HG03064 (cell line): Measurements from ENCODE around the gene AQP1.

ENCODE experiments used
- ATAC-seq: cut with Tn5 transposase; IDR thresholded peaks from one replicate; pipeline ENCODE4 v1.9.1; 2021; ENCODE audit warnings: low read depth; ENCODE audit not compliant: unreplicated experiment

AQP1 gene

DNA sequence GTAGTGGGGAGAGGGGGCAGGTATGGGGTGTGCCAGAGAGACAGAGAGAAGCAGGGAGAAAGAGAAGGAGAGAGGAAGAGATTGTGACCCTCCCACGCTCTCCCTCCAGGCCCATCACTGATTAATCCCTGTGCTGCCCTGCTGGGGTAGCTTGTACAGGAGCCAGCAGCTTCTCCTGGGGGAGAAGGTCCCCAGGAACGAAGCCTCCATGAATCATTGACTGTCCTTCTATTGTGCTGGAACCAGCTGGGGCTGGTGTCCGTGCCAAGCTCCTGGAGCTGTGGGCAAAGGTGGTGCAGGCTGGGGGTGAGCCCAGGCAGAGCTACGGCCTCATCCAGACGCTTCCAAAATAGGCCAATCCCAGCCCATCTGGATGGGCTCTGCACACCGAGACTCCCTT lies 20.9 kb downstream of the AQP1 start:
- no peak for ATAC-seq

DNA sequence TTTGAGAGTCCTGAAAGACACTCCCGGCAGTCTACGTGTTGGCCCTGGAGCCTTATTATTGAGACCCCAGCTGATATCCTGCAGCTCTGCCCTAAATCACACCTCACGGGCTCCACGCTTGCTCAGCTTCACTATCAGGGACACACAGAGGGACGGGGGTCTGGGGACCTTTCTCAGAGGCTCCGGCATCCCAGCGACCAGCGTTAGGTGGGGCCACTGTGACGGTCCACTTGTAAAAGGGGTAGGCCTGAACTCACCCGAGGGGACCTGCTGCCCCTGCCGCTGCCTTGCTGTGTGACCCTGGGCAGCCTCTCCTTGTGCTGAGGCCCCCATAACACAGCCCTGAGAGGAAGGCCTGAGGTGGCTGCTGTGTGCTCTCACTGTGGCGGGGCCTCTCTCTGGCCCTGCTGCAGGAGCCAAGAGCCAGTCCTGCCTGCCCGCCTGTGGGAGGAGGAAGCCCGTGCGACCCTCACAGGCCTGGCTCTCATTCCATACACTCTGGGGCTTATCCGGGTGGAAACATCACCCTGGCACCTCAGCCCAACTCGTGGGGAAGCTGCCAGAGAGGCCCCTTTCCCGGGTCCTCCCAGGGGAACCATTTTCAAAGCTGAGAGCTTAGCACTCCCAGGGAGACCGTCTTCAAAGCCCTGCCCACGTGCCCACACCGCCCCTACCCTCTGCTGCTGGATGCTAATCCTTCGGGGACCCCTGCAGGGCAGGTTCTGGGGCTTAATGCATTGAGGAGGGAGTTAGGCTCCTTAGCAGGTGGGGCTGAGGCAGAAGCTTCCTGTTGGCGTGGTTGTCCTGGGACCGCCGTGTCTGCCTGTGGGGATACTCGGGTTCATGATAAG lies 21.7 kb downstream of the AQP1 start:
- no peak for ATAC-seq

DNA sequence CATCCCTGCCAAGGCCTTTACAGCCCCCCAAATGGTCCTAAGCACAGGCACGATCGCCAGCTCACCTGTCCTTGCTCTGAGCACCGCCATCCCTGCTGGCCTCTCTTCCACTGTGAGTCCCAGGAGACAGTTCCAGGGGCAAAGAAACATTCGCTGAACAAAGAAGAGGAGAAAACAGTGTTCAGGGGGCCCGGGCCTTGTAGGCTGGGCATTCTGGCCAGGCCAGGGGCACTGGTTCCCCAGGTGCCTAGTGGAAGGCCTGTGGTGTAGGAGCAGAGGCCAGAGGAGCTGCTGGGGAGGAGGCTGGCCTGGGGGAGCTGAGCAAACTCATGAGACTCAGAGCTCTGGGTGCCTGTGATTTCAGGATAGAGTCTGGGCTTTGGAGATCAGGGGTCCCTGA lies 22.6 kb downstream of the AQP1 start:
- no peak for ATAC-seq

DNA sequence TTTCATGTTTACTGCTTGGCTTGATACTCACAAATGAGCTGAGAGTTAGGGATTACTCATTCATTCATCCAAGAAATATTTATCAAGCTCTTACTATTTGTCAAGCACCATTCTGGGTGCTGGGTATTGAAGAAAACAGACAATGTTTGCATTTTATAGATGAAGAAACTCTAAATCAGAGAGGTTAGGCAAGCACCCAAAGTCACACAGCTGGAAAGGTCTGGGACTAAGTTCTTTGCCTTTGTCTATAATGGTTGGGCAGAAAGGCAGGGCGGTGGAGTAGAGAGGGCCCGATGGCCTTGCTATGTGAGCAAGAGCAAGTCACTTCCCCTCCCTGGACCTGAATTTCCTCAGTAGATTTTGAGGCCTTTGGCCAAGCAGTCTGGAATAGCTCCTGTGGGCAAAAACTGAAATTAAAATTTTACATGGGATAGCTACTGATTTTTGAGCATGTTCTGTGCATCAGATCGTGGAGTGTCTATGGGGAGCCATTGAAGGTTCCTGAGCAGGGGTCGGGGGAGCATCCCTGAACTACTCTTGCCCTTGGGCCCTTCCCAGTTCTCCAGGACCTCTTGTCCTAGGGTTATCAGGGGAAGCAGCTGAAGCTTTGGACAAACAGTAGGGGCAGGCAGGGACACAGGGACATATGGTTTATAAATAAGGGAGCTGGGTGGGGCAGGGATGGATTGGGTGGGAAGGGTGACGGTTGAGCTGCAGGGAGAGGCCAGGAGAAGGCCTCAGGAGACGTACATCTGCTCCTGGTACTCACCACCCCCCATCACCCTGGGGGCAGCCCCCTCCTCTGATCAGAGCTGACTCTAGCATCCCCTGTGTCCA lies 23.3 kb downstream of the AQP1 start:
- ATAC-seq: no peak

DNA sequence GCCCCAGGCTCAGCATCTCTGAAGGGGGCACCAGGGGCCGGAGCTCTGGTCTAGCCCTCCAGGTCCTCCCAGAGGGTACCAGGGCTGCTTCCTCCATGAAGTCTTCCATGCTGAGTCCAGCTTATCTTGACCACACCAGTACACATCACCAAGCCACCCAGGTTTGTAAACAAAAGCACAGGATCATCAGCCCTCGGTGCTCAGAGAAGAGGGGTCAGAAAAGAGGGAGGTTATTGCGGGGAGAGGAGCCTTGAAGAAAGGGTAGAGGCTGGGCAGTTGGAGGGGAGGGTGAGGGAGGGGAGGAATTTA lies 23.9 kb downstream of the AQP1 start:
- no peak for ATAC-seq

DNA sequence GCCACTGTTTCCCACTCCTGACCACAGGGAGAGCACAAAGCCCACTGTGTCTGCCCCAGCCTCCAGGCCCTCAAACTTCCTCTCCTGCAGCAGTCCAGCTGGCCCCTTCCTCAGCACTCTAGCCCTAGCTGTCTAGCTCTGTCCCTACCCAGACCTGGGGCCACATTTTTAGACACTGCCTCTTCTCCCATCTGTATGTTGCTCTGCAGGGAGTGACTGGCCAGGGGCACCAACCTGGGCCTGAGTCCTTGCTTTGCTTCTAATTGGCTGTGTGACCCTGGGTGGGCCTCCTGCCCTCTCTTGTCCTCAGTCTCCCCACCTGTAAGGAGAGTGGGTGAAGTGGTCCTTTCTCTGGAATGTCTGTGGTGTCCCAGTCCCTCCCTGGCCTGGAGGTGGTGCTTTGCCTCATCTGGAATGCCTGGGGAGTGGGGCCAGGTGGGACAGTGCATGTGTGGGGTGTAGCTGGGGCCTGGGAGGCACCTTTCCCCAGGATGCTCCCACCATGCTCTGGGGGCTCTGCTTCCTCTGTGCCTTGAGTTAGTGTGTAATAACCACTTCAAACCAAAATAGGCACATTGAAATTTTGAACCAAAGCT lies 25.1 kb downstream of the AQP1 start:
- ATAC-seq: no peak

DNA sequence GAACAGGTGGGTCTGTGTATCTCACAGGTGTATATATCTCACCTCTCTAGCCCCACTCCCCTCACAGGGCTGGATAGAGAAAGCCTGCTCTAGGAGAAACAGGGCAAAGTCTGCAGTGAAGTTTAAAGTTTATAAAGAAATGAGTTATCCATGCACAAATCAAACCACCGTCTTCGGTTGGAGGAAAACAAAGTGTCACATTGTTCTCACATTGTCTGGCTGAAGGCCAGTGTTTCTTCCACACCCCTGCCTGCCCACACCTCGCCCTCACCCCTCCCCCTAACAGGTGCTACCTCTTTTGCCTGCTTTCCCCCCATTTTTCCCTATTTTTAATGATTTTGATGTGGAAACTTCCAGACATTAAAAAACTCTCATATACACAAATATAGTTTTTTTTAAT lies 25.8 kb downstream of the AQP1 start:
- no peak for ATAC-seq

DNA sequence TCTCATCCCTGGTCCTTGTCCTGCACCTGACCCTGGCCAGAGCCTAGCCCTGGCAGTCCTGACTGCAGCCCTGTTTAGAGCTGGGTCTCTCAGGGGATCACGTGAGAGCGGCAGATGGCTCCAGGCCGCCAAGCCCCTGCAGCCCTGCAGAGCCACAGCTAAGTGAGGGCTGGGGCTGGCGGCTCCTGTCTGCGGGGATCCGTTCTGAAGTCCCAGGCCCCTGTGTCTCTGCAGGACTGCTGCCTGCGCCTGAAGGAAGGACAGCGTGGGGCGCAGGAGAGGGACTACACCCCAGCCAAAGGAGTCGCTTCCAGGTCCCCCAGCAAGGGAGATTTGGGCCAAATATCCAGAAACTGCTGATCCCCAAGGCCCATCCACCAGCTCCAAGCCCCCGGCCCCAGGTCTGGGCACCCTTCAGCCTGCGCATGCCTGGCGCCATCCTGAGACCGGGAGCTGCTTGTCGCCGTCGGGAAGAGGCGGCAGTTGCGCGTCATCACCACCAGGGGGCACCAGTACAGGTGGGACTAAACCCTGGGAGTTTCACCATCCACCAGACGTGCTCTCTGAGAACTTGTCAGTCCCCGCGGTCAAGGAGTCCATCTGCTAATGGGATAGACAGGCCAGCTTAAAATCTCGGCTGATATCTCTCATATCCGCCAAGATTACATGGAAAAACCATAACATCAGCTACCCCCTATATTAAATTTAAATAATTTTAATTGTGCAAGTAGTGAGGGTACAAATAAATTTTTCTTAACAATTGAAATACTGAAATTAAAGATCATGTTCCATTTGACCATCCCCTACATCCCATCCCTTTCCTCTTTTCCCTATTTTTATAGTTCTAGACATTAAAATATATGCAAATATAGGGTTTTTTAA lies 27.0 kb downstream of the AQP1 start:
- peak; percentile 71 for ATAC-seq

DNA sequence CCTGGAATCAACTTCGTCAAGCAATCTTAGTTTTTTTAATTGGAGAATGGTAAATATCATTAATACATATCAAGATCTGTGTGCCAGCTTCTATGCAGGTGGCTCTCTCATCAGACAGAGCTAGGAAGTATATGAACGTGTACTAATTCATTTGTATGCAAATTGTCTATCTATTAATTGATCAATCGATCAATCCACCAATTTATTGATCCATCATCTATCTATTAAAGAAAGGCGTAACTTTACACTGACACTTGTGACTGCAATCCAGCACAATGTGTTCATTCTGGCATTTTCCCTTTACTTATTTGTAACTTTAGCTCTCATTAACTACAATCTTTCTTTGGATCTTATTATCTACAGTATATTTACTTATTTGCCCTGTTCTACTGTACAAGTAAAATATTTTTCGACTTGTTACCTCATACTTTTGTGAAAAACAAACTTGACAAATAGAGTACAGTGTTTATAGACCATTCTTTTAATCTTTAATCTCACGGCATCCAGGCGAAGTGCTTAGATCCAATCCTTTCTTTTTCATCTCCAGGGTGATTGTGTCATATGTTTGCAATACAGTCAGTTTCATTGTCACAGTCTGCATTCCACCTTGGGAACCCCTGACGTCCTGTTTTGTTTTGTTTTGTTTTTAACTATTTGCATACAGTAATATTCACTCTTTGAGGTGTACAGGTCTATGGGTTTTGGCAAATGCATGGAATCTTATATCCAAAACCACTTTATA lies 30.1 kb downstream of the AQP1 start:
- no peak for ATAC-seq

DNA sequence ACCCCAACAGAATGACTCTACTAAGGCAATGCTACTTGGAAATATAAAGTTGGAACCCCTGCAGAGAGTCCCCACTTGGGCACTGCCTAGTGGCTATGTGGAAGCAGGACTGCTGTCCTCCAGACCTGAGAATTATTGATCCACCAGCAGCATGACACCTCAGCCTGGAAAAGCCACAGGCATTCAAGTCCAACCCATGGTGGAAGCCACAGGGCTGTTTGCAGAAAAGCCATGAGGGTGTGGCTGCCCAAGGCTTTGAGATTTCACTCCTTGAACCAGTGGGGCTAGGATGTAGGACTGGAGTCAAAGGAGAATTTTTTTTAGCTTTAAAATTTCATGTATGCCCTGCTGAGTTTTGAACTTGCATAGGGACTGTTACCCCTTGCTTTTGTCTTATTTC lies 38.5 kb downstream of the AQP1 start:
- no peak for ATAC-seq

DNA sequence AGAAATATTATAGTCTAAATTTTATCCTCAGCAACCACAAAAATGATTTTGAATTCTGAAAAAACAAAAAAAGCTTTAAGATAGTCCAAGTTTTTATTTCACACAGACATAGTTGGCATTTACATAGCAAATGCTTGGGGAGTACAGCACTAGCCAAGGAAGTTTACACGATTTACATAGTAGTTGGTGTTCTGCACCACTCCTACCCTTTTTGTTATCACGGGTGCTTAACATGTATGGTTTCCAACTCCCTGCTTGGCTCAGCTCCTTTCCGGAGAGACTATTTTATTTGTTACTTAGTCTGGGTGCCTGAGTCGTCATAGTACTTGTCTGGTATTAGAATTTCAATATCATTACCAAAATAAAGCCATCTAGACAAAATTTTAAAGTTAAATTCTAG lies 43.3 kb downstream of the AQP1 start:
- ATAC-seq: no peak

DNA sequence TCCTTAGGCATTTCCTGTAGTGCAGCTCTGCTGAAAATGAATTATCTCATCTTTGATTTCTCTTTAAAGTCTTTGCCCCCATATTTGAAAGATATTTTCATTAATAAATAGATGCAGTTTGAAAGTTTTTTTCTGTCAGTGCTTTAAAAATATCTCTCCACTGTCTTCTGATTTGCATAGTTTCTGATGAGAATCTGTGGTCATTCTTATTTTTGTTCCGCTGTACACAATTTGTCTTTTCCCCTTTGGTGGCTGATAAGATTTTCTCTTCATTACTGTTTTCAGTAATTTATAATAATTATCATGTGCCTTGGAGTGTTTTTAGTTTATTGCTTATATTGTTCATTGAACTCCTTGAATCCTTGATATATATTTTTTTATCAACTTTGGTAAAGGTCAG lies 45.1 kb downstream of the AQP1 start:
- no peak for ATAC-seq

DNA sequence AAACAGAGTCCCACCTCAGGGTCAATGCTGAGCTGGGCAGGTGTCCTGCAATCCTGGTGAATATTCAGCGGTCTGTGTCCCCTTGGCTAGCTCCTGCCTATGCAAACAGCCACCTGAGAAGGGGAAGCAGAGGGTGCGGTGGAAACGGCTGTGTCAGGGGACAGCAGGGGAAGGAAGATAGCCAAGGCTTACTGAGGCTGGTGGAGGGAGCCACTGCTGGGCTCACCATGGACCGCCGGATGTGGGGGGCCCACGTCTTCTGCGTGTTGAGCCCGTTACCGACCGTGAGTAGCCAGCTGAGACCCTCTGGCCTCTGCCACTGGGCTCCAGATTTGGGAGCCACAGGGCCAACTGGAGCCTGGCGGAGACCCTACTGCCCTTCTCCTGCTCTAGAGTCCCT lies 52.2 kb downstream of the AQP1 start, which contains the start of gene GHRHR:
TSS of gene GHRHR (plus strand) at position 112 of the 400 bp plus-strand sequence. CDS start at position 228, 116 bp downstream.
- ATAC-seq: no peak

DNA sequence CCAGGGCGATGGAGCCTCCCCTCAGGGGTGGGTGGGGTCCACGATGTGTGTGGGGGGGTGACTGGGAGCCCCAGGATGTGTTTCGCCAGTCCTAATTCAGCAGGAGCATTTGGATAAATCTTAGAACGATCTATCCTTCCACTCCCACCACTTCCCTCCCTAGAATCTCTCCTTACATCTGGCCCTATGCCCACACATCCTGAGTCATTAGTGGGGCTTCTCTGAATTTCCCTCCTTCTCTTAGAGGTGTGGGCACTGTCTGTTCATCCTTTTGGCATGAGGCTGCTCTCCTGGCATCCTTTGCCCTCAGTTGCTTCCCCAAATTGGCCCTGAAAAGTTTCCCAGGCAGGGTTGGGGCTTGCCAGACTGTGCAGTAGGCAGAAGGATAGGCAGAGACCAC lies 53.7 kb downstream of the AQP1 start:
- no peak for ATAC-seq

DNA sequence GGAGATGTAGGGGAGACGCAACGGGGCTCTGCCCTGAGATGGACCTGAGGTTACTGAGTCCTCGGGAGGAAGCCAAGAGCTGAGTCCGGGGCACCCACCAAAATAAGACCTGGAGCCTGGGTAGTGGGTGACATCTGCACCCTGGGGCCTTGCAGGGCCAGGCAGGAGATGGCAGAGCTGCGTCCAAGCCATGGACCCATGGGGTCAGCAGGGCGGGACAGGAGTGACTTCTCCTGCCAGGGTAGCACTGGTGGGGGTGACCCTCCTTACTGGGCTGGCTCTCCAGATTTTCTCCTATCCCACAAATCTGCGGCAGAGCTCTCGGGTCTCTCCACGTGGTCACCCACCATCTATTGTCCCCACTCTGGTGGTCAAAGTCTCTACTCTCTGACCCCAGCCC lies 54.2 kb downstream of the AQP1 start:
- ATAC-seq: no peak

DNA sequence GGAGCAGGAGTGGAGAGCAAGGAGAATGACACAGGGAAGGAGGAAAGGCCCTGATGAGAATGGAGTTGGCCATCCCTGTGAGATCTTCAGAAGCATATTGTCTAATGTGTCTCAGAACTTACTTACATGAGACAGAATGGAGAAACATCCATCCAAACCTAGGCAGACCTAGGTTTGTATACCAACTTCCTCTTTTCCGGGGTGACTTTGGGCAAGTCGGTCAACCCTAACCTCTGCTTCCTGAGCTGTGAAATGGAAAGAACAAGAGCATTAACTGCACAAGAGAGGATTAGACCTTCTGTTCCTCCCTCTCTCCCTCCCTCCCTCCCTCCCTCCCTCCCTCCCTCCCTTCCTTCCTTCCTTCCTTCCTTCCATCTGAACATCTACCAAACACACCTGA lies 56.6 kb downstream of the AQP1 start:
- ATAC-seq: no peak

DNA sequence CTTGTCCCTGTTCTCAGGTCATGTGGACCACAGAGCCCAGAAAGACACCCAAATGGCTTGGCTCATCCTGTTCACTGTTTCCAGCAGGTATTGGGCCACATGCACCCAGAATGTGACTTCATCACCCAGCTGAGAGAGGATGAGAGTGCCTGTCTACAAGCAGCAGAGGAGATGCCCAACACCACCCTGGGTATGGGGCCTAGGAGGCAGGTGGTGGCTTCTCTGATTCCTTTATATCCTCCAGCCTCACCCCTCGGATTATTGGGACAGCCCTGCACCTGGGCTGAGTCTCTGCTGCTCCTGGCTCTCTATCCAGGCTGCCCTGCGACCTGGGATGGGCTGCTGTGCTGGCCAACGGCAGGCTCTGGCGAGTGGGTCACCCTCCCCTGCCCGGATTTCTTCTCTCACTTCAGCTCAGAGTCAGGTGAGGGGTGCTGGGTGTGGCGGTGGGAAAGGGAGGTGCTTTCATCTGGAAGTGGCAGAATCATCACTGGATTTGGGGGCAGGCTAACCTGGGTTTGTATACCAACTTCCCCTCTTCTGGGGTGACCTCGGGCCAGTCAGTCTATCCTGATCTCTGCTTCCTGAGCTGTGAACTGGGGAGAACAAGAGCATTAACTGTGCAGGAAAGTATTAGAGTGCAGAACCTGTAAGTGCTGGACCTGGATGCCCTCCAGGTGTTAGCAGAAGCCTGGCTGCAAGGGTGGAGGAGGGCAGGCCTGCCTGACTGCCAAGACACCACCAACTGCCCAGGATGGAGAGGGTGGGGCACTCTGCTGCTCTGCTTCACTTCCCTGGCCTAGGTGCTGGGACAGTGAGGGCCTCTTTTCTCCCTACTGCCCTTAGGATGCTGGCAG lies 57.3 kb downstream of the AQP1 start:
- ATAC-seq: no peak

DNA sequence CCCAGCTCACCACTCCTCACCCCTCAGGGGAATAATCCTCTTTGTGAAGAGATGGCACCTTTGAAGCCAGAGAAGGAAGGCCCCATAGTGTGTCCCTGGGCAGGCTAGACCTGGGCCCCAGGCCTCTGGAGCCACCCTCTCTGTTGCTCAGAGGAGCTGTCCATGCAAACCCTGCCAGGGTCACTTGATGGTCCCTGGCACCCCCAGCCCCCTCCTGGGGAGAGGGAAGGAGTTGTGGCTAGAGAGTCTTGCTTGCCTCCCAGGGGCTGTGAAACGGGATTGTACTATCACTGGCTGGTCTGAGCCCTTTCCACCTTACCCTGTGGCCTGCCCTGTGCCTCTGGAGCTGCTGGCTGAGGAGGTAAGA lies 57.9 kb downstream of the AQP1 start:
- ATAC-seq: no peak

DNA sequence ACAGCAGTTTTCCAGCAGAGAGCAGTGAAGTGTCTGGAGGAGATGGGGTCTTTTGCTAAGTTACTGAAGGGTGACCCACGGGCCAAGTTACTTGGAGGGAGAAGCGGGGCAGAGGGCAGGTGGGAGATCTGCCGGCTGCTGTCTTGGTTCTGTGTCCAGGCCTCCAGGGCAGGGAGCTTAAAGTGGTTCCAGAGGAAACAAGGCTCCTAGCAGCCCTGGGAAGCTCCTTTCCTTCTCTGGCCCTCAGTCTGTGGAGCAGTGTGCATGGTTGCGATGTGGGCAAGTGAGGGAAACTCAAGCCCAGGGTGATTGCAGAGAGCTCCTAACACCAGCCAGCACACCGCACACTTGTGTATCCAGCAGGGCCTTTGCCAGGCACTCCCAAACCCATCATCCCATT lies 58.4 kb downstream of the AQP1 start:
- ATAC-seq: no peak
